GM23338 (cell line): ENCODE data around the gene SLC6A5. TPM values are rescaled to one million over a fixed set of nuclear protein-coding genes. Genes with fewer than 3 reads are reported as not detected.

Source experiments
- ATAC-seq: fragments of 200-7000 bp; cut with Tn5 transposase; 3 replicates; pipeline ENCODE4 v1.9.1; 2020
- DNase-seq: peaks from one replicate; pipeline ENCODE4 v3.0.0-alpha.2; 2015; ENCODE audit warnings: low spot score
- H2AFZ ChIP-seq: fragments of 200-600 bp; sonication (generic); 2 replicates; pipeline ENCODE4 v1.8.0; 2016; ENCODE audit warnings: antibody characterized with exemption, mild to moderate bottlenecking, moderate library complexity
- H3F3A ChIP-seq: fragments of 200-600 bp; sonication (generic); replicated peaks from 2 replicates; pipeline ENCODE4 v1.8.0; 2017; ENCODE audit warnings: antibody characterized with exemption, mixed run types, low read depth
- H3K27ac ChIP-seq: fragments of 200-600 bp; sonication (generic); 2 replicates; pipeline ENCODE4 v1.6.1; 2016; ENCODE audit warnings: low read depth
- H3K27me3 ChIP-seq: fragments of 200-600 bp; sonication (generic); 2 replicates; pipeline ENCODE4 v1.8.0; 2016; ENCODE audit warnings: mild to moderate bottlenecking, mixed run types, moderate library complexity; ENCODE audit not compliant: insufficient read depth
- H3K36me3 ChIP-seq: fragments of 200-600 bp; sonication (generic); 2 replicates; pipeline ENCODE4 v1.8.0; 2016; ENCODE audit warnings: mild to moderate bottlenecking; ENCODE audit not compliant: insufficient read depth
- H3K4me1 ChIP-seq: fragments of 200-600 bp; sonication (generic); 2 replicates; pipeline ENCODE4 v1.8.0; 2016; ENCODE audit warnings: mild to moderate bottlenecking, moderate library complexity; ENCODE audit not compliant: insufficient read depth
- H3K4me2 ChIP-seq: fragments of 200-600 bp; sonication (generic); 2 replicates; pipeline ENCODE4 v1.7.1; 2017; ENCODE audit warnings: mixed run types
- H3K4me3 ChIP-seq: fragments of 200-600 bp; sonication (generic); 2 replicates; pipeline ENCODE4 v1.6.1; 2016; ENCODE audit warnings: mixed run types
- H3K79me2 ChIP-seq: fragments of 200-600 bp; sonication (generic); replicated peaks from 2 replicates; pipeline ENCODE4 v1.8.0; 2017; ENCODE audit warnings: mild to moderate bottlenecking; ENCODE audit not compliant: insufficient read depth
- H3K9me2 ChIP-seq: fragments of 200-600 bp; sonication (generic); 2 replicates; pipeline ENCODE4 v1.8.0; 2017; ENCODE audit not compliant: insufficient read depth
- H4K20me1 ChIP-seq: fragments of 200-600 bp; sonication (generic); replicated peaks from 2 replicates; pipeline ENCODE4 v1.8.0; 2017; ENCODE audit warnings: mild to moderate bottlenecking; ENCODE audit not compliant: insufficient read depth
- H3K27ac Mint-ChIP-seq: 2 replicates; pipeline ENCODE4 v1.8.0; 2020; ENCODE audit warnings: inconsistent platforms, mild to moderate bottlenecking, moderate library complexity, mixed read lengths
- H3K27me3 Mint-ChIP-seq: 3 replicates; pipeline ENCODE4 v1.8.0; 2022; ENCODE audit warnings: low read depth, mild to moderate bottlenecking, moderate library complexity, mixed read lengths, inconsistent platforms; ENCODE audit not compliant: insufficient read depth, poor library complexity
- H3K36me3 Mint-ChIP-seq: 3 replicates; pipeline ENCODE4 v1.8.0; 2021; ENCODE audit warnings: low read depth, mild to moderate bottlenecking, inconsistent platforms, moderate library complexity, mixed read lengths
- H3K4me1 Mint-ChIP-seq: 3 replicates; pipeline ENCODE4 v1.8.0; 2020; ENCODE audit warnings: mild to moderate bottlenecking, inconsistent platforms, mixed read lengths
- H3K4me3 Mint-ChIP-seq: 3 replicates; pipeline ENCODE4 v1.8.0; 2021; ENCODE audit warnings: moderate library complexity, mild to moderate bottlenecking, inconsistent platforms, mixed read lengths
- H3K9me3 Mint-ChIP-seq: 3 replicates; pipeline ENCODE4 v1.8.0; 2020; ENCODE audit warnings: moderate library complexity, mild to moderate bottlenecking, inconsistent platforms, mixed read lengths
- POLR2AphosphoS5 ChIP-seq: IDR thresholded peaks from 2 replicates; pipeline ENCODE4 v1.6.1; 2016; ENCODE audit warnings: antibody characterized with exemption, low read depth
- STAT1 ChIP-seq: IDR thresholded peaks from one replicate; pipeline ENCODE4 v1.6.1; 2016; ENCODE audit warnings: antibody characterized with exemption; ENCODE audit not compliant: unreplicated experiment
- polyA plus RNA-seq: library from polyadenylated mRNA; unstranded; fragments of >200 nt; fragmentation: Nextera tagmentation; extraction: Ambion mirVana; gene quantifications from 2 replicates; pipeline ENCODE4 v1.2.1, GENCODE V29; 2016
- total RNA-seq: library from RNA; depleted of rRNA; stranded (reverse); fragments of >200 nt; shearing (Covaris generic); gene quantifications from 2 replicates; pipeline ENCODE4 v1.2.3, GENCODE V29; 2014
- TF ChIP-seq, protein P1 (sequence below): IDR thresholded peaks from one replicate; pipeline ENCODE4 v1.6.1; 2018; ENCODE audit warnings: antibody characterized with exemption; ENCODE audit not compliant: unreplicated experiment
- TF ChIP-seq, protein P2 (sequence below): fragments of 250-450 bp; sonication (Bioruptor Pico); IDR thresholded peaks from 2 replicates; pipeline ENCODE4 v1.5.0; 2020; ENCODE audit warnings: mild to moderate bottlenecking, moderate library complexity
- TF ChIP-seq, protein P3 (sequence below), 2 experiments: fragments of 200-600 bp in 1 of 2; sonication (generic) in 1 of 2; conservative IDR thresholded peaks; 2 replicates each; pipeline versions ENCODE4 v1.5.1 to v1.6.1; 2016 to 2017; ENCODE audit warnings: antibody characterized with exemption in 2 of 2, low read depth in 2 of 2, mild to moderate bottlenecking in 2 of 2, moderate library complexity in 1 of 2

The SLC6A5 gene
- total and polyA plus RNA-seq, 2 experiments from 2014 or later, result not detected

DNA sequence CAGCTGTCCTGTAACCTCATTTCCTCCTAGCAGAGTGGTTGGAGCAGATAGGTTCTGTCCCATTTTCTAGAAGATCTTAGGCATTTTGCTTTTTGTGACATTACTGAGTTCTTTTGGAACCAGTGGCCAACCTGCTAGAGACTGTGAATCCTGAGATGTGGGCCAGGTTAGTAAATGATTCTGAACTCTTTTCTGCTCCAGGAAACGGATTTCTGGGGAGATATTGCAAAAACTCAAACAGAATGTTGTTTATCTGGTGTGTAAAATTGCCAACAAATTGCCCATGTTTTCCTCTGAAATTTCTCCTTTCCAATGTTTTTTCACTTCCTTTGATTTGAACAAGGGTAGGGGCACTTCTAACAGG is 32.7 kb downstream of the SLC6A5 start:
- no peak overlapping the region for H3K4me3 ChIP-seq

More for the DNA sequence above, 32.7 kb downstream of the SLC6A5 start:
- H3K27ac Mint-ChIP-seq, result no peak overlapping the region
- no peaks in the 10 kb centered on the region for H3K36me3 Mint-ChIP-seq
- Histone ChIP-seq H3K79me2 (no peaks in the 10 kb centered on the region), H3K27ac (no peak overlapping the region), H3K9me2 (no peaks in the 10 kb centered on the region; the same call in 1 of the 2 replicates), H3K36me3 (no peaks in the 10 kb centered on the region), H3K4me1 (peaks cover 7% of the 10 kb centered on the region; the same call in 1 of the 2 replicates), H3F3A (no peaks in the 10 kb centered on the region), H2AFZ (no peak overlapping the region; the same call in 1 of the 2 replicates), H3K27me3 (no peaks in the 10 kb centered on the region), H4K20me1 (no peaks in the 10 kb centered on the region), H3K4me2 (no peak overlapping the region)
- no peak for ATAC-seq
- peaks cover 16% of the 10 kb centered on the region for H3K4me1 Mint-ChIP-seq
- H3K9me3 Mint-ChIP-seq, result no peaks in the 10 kb centered on the region; the same call in 2 of the 3 replicates
- H3K4me3 Mint-ChIP-seq, result no peak overlapping the region
- peaks cover 1% of the 10 kb centered on the region for H3K27me3 Mint-ChIP-seq
- TF ChIP-seq, protein P1, sequence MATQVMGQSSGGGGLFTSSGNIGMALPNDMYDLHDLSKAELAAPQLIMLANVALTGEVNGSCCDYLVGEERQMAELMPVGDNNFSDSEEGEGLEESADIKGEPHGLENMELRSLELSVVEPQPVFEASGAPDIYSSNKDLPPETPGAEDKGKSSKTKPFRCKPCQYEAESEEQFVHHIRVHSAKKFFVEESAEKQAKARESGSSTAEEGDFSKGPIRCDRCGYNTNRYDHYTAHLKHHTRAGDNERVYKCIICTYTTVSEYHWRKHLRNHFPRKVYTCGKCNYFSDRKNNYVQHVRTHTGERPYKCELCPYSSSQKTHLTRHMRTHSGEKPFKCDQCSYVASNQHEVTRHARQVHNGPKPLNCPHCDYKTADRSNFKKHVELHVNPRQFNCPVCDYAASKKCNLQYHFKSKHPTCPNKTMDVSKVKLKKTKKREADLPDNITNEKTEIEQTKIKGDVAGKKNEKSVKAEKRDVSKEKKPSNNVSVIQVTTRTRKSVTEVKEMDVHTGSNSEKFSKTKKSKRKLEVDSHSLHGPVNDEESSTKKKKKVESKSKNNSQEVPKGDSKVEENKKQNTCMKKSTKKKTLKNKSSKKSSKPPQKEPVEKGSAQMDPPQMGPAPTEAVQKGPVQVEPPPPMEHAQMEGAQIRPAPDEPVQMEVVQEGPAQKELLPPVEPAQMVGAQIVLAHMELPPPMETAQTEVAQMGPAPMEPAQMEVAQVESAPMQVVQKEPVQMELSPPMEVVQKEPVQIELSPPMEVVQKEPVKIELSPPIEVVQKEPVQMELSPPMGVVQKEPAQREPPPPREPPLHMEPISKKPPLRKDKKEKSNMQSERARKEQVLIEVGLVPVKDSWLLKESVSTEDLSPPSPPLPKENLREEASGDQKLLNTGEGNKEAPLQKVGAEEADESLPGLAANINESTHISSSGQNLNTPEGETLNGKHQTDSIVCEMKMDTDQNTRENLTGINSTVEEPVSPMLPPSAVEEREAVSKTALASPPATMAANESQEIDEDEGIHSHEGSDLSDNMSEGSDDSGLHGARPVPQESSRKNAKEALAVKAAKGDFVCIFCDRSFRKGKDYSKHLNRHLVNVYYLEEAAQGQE, result no peak
- TF ChIP-seq, protein P2, sequence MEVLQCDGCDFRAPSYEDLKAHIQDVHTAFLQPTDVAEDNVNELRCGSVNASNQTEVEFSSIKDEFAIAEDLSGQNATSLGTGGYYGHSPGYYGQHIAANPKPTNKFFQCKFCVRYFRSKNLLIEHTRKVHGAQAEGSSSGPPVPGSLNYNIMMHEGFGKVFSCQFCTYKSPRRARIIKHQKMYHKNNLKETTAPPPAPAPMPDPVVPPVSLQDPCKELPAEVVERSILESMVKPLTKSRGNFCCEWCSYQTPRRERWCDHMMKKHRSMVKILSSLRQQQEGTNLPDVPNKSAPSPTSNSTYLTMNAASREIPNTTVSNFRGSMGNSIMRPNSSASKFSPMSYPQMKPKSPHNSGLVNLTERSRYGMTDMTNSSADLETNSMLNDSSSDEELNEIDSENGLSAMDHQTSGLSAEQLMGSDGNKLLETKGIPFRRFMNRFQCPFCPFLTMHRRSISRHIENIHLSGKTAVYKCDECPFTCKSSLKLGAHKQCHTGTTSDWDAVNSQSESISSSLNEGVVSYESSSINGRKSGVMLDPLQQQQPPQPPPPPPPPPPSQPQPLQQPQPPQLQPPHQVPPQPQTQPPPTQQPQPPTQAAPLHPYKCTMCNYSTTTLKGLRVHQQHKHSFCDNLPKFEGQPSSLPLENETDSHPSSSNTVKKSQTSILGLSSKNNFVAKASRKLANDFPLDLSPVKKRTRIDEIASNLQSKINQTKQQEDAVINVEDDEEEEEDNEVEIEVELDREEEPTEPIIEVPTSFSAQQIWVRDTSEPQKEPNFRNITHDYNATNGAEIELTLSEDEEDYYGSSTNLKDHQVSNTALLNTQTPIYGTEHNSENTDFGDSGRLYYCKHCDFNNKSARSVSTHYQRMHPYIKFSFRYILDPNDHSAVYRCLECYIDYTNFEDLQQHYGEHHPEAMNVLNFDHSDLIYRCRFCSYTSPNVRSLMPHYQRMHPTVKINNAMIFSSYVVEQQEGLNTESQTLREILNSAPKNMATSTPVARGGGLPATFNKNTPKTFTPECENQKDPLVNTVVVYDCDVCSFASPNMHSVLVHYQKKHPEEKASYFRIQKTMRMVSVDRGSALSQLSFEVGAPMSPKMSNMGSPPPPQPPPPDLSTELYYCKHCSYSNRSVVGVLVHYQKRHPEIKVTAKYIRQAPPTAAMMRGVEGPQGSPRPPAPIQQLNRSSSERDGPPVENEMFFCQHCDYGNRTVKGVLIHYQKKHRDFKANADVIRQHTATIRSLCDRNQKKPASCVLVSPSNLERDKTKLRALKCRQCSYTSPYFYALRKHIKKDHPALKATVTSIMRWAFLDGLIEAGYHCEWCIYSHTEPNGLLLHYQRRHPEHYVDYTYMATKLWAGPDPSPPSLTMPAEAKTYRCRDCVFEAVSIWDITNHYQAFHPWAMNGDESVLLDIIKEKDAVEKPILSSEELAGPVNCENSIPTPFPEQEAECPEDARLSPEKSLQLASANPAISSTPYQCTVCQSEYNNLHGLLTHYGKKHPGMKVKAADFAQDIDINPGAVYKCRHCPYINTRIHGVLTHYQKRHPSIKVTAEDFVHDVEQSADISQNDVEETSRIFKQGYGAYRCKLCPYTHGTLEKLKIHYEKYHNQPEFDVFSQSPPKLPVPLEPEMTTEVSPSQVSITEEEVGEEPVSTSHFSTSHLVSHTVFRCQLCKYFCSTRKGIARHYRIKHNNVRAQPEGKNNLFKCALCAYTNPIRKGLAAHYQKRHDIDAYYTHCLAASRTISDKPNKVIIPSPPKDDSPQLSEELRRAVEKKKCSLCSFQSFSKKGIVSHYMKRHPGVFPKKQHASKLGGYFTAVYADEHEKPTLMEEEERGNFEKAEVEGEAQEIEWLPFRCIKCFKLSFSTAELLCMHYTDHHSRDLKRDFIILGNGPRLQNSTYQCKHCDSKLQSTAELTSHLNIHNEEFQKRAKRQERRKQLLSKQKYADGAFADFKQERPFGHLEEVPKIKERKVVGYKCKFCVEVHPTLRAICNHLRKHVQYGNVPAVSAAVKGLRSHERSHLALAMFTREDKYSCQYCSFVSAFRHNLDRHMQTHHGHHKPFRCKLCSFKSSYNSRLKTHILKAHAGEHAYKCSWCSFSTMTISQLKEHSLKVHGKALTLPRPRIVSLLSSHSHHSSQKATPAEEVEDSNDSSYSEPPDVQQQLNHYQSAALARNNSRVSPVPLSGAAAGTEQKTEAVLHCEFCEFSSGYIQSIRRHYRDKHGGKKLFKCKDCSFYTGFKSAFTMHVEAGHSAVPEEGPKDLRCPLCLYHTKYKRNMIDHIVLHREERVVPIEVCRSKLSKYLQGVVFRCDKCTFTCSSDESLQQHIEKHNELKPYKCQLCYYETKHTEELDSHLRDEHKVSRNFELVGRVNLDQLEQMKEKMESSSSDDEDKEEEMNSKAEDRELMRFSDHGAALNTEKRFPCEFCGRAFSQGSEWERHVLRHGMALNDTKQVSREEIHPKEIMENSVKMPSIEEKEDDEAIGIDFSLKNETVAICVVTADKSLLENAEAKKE (CRISPR knock-in tag), result no peak
- TF ChIP-seq POLR2AphosphoS5 (no peak), STAT1 (no peak)
- TF ChIP-seq, protein P3, sequence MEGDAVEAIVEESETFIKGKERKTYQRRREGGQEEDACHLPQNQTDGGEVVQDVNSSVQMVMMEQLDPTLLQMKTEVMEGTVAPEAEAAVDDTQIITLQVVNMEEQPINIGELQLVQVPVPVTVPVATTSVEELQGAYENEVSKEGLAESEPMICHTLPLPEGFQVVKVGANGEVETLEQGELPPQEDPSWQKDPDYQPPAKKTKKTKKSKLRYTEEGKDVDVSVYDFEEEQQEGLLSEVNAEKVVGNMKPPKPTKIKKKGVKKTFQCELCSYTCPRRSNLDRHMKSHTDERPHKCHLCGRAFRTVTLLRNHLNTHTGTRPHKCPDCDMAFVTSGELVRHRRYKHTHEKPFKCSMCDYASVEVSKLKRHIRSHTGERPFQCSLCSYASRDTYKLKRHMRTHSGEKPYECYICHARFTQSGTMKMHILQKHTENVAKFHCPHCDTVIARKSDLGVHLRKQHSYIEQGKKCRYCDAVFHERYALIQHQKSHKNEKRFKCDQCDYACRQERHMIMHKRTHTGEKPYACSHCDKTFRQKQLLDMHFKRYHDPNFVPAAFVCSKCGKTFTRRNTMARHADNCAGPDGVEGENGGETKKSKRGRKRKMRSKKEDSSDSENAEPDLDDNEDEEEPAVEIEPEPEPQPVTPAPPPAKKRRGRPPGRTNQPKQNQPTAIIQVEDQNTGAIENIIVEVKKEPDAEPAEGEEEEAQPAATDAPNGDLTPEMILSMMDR (conservative IDR thresholded peaks at IDR 0.05; ENCODE audit: low read depth in 2 of 2), result no peak
- DNase-seq, result no peak
